NCI-H460 (cell line): ENCODE data around the gene BLOC1S3. TPM values are rescaled to one million over a fixed set of nuclear protein-coding genes. Genes with fewer than 3 reads are reported as not detected.

Experiments
- DNase-seq: peaks from one replicate; pipeline ENCODE4 v3.0.0-alpha.2; 2016; ENCODE audit warnings: low read depth; ENCODE audit errors: extremely low read depth
- total RNA-seq: library from RNA; depleted of rRNA; stranded (reverse); fragments of >200 nt; shearing (Covaris generic); gene quantifications from 2 replicates; pipeline ENCODE4 v1.2.3, GENCODE V29; 2014

The BLOC1S3 gene
- total RNA-seq, 1 experiment from 2014 or later: 4.2 TPM

DNA sequence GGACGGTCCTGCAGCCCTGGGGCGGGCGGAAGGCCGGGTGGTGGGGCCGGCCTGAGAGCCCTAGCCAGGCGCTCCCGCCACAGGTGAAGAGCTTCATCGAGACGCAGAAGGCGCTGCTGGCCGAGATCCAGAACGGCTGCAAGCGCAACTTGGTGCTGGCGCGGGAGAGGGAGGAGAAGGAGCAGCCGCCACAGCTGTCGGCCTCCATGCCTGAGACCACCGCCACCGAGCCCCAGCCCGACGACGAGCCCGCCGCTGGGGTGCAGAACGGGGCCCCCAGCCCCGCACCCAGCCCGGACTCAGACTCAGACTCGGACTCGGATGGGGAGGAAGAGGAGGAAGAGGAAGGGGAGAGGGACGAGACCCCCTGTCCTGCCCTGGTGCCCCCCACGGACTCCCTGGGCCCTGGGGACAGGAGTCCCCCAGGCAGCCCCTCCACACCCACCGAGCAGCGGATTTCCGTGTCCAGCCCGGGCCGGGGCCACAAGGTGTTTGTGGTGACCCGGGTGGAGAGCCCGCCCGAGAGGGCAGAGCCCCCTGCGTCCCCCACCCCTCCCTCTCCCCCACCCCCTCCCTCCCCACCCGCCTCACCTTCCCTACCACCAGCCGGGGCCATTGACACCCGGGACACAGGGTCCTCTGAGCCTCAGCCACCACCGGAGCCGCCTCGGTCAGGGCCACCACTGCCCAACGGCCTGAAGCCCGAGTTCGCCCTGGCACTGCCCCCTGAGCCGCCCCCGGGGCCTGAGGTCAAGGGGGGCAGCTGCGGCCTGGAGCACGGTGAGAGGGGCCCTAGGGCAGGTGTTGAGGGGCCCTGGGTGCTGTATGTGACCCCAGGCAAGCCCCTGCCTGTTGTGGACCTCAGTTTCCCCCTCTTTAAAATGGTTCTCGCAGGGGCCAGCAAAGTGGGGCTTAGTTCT, 33.1 kb upstream of the BLOC1S3 start:
- DNase-seq: no peak

DNA sequence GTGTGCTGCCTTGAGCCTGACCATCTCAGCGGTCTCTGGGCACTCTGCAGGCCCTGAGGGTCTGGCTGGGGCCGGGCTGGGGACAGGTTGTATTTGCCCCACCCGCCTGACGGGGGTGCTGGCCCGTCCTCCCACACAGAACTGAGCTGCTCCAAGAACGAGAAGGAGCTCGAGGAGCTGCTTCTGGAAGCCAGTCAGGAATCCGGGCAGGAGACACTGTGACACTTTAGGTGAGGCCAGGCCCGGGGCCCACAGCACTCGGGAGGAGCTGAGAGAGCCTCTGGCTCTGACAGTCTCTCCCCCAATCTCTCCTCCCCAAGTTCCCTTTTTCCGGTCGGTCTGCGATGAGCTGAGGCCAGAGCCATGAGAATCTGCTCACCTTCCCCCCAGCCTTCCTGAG, 32.3 kb upstream of the BLOC1S3 start:
- DNase-seq: no peak

DNA sequence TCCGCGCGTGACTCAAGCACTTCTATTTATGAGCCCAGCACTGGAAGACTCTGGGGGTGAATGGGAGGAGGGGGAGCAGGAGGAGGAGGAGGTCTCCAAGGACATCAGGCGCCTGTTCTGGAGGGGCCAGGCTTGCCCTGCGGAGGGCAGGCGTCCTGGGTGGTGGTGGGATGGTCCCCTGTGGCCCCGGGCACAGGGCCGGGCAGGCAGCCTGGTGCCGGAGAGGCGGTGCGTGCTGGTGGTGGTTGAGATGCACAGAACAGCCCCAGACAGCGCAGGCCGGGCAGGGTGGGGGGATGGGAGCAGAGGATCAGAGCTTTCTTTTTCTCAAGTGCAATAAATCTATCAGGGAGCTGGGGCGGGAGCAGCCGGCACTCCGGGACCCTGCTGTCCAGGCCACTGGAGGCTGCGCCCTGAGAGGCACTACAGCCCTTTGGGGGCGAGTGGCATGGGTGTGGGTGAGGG, 31.8 kb upstream of the BLOC1S3 start:
- DNase-seq: no peak

DNA sequence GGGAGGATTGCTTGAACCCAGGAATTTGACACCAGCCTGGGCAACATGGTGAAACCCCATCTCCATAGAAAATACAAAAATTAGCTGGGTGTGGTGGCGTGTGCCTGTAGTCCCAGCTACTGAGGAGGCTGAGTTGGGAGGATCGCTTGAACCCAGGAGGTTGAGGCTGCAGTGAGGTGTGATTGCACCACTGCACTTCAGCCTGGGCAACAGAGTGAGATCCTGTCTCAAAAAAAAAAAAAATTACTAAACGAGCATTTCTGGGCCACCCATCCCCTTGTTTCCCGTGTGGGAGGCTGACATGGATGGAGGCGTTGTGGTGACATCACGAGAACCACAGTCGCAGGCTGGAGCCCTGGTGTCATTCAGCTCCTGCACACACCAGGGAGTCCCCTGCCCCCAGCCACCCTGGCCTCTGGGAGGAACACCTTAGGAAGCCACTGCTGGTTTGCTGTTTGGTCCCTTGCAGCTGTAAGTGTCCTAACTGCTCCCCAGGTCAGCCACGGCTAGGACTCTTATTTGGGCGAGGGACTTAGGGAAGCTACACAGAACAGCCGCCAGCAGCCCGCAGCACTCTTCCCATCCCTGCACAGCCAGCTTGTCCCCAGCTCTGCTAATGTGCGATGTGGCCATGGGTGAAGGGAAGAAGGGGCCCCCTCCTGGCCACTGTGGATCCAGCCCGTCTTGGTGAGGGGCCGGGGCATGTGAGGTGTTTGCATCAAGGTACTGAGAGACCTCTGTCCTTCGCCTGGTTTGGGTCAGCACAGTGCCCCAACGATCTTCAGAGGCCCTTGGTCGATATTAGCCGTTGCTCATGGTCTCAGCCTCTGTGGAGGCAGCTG, 30.5 kb upstream of the BLOC1S3 start:
- DNase-seq: no peak

DNA sequence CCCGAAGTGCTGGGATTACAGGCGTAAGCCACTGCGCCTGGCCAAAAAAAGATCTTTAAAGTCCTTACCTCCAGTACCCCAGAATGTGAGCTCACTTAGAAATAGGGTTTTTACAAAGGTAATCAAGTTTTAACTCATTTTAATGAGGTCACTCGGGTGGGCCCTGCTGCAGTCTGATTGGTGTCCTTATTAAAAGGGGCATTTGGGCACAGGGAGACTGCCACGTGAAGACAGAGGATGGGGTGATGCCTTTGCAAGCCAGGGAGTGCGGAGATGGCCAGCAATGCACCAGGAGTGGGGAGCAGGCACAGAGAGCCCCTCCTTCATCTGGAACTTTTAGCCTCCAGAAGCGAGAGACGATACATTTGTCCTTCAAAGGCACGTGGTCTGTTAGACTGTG, 29.5 kb upstream of the BLOC1S3 start:
- no peak for DNase-seq

DNA sequence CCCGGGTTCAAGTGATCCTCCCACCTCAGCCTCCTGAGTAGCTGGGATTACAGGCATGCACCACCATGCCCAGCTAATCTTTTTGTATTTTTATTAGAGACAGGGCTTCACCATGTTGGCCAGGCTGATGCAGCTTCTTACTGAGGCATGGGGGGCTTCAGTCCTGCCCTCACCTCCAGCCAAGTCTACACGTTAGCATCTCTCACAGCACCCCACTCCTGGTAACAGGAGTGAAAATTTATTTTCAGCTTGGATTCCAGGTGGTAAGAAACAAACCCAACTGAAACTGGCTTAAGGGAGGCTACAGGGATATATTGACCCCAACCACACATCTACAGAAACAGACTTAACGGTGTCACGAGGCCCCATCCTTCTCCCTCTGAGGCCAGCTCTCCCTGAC, 28.4 kb upstream of the BLOC1S3 start:
- DNase-seq: no peak

DNA sequence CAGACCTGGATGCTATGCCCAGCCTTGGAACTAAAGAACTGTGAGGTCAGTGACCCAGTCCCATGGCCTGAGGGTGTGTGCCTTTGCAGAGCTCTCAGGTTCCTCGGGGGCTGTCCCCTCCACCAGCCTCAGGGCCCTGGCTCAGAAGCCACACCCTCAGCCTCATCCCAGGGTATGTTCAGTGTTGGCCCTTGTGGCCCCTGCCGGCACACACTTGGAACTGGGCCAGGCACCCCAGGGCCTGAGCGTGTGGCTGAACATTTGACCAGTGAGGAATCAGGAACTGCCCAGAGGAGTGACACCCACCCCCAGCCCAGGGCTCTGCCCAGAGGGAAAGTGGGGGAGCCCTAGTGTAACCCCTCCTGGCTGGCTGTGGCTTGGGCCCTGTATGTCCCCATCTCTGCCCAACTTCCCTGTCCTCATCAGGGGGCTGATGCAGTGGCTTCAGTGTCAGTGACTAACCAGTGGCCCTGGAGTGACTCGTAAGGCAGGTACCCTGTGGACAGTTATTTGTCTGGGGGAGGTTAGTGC, 27.8 kb upstream of the BLOC1S3 start:
- DNase-seq: no peak

DNA sequence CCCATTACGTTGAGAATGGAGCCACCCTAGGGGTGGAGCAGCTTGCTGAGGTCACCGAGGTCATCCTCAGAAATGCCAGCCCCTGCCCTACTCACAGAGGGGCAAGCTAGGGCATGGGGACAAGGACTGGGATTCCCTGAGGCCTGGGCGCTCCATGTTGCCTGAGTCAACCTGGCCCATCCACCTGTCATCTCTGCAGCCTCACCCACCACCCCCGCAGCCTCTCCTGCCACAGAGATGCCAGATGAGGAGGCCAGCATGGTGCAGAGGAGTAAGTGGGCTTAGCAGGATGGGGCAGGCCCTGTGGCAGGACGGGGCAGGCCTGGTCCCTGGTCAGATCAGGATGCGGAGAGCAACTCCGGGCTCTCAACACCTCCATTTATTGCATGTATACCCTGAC, 27.3 kb upstream of the BLOC1S3 start:
- DNase-seq: no peak

DNA sequence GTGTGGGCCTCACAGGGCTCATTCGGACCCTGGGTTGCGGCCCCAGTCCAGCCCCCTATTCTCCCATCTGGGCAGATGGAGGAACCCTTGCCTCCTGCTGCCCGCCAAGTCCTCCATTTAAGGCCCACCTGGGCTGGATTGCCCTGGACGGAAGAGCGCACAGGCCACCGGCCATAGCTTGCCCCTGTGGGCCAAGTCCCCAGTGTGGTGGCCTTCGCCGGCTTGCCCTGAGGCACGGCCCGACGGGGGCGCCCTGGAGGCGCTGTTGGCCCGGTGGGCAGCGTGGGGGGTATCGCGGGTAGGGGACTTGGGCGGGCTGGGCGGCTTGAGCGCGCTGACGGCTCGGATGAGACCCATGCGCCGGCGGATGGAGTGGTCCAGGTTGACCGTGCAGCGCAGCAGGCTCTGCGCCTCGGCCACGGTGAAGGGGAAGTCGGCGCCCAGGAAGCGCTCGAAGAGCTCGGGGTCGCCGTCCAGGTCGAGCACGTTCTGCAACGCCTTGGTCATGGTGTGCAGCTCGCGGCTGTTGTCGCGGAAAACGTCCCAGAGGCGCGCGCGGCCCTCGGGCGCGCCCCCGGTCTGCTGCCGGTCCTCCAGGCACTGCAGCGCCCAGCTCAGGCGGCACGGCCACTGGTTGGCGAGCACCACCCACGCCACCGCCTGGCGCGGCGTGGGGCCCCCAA, 26.6 kb upstream of the BLOC1S3 start:
- DNase-seq: no peak

DNA sequence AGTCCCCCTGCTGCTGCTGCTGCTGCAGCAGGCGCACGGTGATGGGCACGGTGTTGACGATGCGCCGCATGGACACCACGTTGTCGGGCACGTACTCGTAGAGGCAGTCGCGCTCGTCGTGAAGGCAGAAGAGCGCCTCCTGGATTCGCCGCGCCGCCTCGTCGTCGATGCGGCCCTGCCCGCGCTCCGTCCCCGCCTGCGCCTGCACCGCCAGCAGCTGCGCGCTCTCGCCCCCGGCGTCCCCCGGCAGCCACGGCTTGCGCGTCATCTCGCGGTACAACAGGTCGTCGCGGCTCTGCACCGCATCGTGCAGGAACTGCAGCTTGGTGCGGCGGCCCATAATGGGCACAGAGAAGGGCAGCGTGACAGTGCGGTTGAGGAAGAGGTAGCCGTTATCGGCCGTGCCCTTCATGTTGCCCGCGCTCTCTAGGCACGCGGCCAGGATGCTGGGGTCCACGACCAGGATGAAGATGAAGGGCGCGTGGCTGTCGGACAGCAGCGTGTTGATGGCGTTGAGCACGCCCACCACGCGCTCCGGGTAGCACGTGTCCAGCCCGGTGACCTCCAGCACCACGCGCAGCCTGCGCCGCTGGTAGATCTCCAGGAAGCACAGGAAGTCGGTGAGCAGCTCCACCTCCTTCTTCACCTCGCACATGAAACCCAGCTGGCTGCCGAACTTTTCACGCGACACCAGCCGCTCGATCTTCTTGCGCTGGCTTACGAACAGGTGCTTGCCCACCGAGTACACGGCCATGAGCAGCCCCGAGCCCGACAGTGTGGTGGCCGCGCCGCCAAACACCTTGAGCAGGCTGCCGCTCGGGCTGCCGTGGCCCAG, 25.9 kb upstream of the BLOC1S3 start:
- no peak for DNase-seq

DNA sequence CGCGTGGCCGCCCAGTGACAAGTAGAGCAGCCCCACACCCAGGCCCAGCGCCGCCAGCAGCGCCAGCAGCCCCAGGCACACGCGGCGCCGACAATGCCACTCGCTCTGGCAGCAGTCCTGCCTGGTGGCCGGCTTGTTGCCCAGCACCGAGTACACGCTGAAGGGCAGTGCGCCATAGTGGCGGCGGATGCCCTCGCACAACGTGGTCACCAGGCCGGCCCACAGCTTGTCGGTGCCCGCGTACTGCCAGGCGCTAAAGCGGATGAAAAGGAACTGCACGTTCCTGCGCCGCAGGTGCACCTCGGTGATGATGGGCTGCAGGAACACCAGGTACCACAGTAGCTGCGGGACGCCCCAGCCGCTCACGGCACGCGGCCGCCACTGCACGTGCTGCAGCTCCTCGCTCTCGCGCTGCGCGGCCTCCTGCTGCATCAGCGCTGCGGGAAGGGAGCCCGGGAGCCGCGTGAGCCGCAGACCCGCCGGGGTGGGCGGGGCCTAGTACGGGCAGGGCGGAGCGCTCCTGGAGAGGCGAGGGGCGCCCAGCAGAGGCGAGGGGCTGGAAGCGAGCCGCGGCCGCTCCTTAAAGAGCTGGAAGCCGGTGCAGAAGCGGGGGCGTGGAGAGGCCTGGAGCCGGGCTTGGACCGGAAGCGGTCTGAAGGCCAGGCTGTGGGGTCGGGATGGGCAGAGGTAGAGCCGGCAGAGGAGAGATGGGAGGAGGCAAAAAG, 25.1 kb upstream of the BLOC1S3 start:
- no peak for DNase-seq

DNA sequence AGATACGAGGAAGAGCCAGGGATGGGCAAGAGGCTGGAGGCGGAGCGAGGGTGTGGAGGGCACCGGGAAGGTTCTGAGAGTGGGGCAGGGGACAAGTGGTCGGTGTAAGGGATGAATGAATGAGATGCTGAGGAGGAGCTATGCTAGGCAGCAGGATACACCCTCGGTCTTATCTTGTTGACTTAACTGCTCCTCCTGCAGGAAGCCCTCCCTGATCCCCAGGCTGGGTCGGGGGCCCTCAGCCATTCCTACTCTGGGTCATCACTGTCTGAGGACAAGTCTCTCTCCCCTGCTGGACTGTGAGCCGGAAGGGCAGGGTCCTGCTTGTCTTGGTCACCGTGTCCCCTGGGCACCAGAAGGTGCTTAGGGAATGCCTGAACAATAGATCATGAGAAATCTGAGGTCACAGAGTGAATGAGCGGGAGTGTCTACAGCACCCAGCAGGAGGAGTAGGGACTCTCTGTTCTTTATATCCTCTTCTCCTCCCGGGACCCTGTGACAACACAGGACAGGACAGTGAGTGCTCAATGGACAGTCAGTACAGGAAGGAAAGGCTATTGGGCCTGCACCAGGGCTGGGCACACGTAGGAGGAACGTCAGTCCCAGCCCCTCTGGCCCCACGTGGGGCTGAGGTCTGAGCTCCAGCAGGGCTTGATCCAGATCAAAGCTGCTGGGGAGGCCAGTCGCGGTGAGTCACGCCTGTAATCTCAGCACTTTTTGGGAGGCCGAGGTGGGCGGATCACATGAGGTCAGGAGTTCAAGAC, 24.3 kb upstream of the BLOC1S3 start:
- DNase-seq: no peak

DNA sequence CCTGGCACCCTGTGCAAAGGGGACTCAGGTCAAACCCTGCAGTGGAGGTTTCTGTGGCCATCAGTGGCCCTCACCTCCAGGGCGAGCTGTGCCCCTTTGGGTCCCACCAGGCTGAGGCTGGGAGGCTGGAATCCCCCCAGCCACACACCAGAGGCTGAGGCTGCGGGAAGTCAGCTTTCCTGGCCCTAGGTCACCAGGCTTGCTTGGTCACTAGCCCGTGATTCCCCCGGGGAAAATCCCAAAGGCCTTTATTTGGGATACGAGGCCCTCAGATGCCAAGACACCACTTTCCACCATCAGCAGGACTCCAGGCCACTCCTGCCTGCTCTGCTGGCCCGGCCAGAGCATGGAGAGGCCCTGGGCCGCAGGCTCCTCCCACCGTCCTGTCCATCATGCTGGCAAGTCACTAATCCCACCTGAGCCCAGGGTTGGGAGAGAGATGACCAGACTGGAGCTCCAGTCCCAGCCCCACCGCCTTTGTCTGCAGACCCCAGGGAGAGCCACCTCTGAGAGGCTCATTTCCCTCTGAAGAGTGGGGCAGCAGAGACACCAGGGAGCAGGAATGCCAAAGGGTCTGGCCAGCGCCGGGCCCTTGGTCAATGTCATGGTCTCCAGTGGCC, 22.5 kb upstream of the BLOC1S3 start:
- DNase-seq: no peak

DNA sequence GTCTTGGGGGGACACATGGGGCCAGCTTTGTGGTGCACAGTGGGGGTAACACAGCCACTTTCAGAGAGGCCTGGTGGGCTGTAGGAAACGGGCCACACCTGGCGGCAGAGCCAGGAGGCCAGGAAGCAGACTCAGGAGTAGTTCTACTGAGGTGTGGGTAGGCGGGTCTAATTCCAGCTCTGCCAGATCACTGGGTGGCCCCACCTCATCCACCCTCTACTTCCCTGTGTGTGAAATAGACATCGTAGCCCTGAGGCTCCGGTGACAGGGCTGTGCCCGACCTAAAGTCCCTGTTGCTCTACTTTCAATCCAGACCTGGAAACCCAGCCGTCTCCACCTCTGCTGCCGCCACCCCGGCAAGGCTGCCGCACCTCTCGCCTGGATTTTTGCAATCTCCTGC, 21.8 kb upstream of the BLOC1S3 start:
- DNase-seq: no peak

DNA sequence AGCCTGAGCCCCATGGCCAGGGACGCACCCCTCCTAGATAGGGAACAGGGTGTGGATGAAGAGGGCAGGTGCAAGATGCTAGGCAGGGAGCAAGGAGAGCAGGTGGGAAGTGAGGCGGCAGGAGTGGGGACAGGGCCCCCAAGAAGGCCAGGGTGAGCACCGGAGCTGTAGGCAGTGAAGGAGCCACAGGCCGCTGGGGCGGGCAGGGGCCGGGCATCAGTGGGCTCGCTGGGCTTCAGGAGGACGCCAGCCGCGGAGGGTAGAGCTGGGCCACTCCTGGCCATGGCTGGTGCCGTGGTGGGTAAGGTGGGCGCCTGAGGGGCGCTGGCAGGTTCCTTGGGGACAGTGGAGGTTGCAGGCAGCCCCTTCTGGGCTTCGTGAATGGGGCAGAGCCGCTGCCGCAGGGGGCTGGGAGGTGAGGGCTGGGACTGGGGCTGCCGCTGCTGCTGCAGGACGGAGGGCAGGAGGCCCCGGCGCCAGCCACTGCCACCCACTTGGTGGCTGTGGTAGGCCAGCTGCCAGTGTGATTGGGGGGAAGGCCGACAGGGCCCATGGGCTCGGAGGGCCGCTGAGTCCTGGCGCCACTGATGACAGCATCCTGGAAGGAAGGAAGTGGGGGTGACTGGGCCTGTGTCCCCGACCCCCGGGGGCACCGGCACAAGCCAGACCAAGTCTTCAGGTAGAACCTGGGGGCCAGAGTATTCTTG, 19.9 kb upstream of the BLOC1S3 start:
- no peak for DNase-seq

DNA sequence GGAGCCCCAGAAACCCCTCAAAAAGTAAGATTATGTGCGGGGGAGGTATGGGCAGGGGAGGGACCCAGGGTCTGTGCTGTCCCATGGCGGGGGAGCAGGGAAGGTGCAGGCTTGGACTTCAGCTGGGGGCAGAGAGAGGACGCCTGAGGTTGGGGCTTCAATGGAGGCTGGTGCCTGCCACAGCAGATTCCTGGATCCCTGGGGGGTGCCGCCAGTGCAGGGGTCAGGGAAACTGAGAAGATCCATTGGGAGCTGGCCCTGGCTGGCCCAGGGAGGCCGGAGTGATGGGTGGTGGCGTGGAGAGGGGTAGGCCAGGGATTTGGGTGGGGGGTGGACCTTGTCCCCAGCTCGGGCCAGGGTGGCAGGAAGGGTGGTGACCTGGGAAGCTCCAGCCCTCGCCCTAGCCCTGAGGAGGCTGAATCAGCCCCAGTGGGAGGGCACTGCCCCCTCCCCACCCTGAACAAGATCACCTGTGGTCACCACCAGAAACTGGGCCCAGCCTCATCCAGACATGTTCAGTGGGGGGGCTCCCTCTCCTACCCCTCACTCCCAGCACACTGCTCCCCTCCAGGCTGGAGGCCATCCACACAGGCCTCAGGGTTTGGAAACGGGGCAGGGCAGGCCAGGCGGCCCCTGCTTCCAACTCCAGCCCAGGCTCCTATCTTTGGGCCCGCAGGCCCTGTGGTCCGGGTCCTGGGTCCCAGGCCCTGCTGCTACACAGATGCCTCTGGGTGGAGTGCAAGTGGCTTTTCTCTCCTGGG, 19.2 kb upstream of the BLOC1S3 start:
- DNase-seq: no peak

DNA sequence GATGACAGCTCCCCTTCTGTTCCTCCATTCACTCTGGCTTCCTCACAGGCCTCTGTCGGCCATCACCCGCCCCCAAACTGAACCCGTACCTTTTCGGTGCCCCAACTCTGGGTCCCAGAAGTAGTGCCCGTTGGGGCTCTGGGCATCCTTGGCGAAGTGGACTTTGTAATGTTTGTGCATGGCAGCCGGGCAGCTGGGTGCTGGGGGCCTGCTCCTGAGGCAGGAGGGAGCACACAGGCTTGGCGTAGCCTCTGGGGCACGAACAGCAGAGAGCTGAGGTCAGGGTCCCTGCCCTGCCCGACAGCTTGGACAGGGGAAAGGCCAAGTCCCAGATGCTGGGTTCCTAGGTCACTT, 18.6 kb upstream of the BLOC1S3 start:
- DNase-seq: no peak
